GM18861 (cell line): ENCODE results near the gene GSTA2.
"Not testable (repeated sequence)": the region's sequence is repeated elsewhere in the genome, so short reads cannot be mapped to it uniquely, and the experiment has no call there.

Source experiments
- ATAC-seq: cut with Tn5 transposase; IDR thresholded peaks from one replicate; pipeline ENCODE4 v1.9.1; 2021; ENCODE audit not compliant: unreplicated experiment

GSTA2 gene

DNA sequence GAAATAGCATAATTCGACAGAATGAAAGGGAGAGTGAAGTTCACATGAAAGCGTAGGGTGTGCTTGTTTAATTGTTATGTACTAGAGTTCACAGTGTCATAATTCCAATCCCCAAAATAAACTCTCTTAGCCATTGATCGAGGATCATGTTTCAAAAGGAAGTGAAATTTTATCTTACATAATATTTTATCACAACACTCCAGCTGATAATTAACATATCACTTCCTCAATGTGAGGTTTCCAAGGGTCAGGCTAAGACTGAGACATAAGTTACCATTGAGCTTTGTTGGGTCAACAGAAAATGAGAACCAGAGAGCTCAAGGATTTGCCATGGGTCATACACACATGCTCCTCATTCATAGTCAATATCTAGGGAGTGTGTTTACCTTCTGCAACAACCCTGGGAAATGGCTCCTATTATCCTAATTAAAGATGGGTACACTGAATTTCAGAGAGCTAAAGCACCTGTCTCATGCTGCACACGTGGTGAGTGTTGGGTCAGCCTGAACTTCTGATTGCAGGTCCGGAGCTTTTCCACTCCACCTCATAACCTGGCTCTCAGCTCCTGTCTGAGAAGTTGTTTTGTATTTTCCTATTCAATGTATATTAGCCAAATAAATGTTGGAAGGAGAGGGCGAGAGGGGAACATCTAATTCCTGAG lies 3.0 kb downstream of the GSTA2 start:
- no peak for ATAC-seq

DNA sequence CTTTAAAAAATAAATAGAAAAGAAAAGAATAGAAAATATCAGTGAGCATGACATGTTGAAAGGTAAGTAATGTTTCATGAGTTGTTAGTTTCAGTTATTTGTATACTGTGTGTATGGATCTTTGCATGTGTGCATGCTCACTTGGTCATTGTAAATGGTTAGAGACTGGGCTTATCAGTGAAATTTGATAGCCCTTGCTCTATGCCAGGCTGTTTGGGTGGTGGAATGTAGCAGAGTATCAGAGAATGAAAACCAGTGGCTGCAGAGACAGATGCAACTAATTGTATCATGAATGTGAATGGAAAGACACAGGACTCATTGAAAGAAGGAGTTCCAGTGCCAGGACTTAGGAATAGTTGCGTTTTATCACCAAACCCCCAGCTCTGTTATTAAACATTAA lies 4.2 kb downstream of the GSTA2 start:
- no peak for ATAC-seq

DNA sequence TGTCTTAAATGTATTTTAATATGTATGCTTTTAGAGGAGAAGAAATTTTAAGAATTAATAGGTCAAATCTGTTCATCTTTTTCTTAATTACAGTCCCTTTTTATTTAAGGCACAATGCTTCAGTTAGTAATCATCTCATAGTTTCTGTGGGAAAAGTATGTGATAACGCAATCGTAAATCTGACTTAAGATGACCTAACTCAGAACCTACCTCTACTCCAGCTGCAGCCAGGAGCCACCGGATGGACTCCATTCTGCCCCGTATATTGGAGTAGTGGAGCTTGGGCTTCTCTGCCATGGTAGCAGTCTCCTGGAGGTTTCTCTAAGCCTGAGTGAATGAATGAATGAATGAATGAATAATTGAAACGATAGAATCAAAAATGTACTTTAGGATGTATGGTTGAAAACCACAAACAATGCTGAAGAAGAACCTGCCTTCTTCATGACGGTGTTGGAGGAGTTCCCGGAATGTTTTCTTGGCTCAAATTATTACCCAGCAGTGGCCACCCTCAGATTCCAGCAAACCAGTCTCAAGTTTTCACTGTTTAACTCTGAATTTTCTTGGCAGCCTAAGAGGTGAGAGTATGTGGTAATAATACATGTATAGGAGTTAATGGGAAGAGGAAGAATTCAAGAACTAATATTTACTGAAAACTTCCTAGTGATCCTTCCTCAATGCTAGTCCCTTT lies 5.5 kb downstream of the GSTA2 start:
- ATAC-seq = not testable (repeated sequence)

DNA sequence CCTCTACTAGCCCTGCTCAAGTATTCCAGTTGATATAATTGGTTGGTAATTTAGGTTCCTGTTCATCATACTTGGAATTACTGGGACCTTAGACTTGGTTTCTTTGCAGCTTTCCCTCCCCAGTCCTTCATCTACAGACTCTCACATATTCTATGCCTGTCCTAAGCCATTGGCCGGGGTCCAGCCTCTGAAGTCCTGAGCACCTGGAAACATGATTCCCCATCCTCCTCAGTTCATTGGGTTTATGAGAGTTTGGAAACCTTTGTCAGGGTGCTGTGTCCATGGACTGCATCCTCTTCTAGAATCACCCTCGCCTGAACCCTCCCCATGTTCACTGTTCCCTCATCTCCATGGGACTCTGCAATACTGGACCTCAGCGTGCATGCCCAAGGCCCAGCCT lies 8.8 kb downstream of the GSTA2 start:
- ATAC-seq = no peak

DNA sequence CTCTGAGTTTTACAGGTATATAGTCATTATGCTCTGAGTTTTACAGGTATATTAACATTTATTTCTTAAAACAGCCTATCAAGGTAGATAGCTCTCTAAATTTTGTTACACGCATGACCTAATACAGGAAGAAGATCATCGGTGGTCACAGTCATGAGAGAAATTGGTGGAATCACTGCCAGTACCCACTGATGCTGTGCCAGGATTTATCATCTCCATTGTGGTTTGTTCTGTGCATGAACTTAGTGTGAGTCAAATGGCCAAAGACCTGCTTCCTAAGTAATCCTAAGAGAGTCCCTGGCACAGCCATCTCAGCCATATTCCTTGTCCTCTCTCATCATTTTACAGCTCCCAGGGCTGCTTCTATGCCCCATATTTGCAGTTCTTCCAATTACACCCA lies 10.1 kb downstream of the GSTA2 start:
- not testable (repeated sequence) for ATAC-seq

DNA sequence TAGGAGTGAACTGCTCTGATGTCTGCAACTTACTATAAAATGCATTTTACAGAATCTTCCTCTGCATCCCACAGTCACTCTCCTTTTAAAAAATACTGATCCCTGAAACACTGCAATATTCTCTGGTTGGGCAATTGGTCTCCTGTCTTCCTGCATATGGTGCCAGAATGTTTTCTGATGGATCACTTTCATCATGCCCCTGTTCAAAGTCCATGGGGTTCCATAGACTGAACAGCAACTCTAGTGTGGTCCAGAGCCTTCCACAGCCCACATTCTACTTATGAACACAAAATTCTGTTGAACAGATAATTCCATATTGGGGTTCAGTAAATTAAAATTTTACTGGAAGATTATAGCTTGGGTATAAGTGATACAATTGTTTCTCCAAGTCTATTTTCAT lies 11.0 kb downstream of the GSTA2 start:
- no peak for ATAC-seq

DNA sequence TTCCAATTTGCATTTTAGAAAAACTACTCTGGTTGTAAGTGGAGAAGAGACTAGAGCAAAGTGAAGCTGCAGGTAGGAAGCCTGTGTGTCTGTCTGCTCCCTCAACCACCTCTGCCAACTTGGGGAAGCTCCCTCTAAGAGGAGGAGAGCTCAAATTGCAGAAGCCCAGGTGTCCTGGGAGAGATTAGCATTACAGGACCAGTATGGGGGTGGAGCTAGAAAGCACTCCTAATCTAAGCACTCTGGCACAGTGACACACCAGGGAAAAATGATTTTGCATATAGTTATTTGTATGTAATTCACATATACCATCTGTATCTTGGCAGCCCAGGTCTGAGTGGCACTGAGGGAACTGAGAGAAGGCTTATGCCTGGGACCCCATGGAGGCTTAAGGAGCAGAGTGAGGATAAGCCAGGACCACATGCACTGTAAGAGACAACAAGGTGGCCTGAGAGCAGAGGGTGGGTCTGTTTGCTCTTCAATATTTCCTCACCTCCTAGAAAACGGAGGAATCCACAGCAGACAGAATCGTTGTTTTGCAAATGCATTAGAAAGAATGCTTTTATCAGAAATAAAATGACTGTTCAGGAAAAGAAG lies 13.6 kb downstream of the GSTA2 start:
- ATAC-seq = no peak

DNA sequence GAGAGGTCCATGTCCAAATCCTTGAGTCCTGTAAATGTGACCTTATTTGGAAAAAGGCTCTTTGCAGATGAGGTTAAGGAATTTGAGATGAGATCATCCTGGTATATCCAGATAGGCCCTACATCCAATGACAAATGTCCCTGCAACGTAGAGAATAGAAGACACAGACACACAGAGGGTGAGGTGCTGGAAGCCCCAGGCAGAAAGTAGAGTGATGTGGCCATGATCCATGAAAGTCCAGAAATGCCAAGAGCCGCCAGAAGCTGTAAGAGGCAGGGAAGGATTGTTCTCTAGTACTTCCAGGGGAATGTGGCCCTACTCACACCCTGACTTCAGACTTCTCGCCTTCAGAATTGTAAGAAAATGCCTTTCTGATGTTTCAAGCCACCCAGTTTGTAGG lies 16.0 kb downstream of the GSTA2 start:
- ATAC-seq = not testable (repeated sequence)

DNA sequence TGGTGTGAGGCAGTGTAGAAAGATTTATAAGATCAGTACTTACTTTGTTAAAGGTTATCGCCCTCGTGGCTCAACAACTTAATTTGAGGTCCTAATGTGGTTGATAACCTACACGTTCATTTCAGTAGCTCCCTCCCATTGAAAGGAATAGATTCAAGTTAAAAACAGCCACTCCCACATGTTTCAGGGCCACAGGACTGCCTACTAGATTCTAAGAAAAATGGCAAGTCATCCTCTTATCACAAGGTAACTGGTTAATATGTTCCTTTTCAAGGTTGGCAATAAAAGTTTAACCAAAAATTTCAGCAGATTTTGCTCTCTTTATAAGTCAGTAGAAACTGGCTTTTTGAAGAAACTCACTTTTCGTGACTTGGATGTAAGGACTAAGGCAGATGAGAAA lies 17.1 kb downstream of the GSTA2 start:
- no peak for ATAC-seq

DNA sequence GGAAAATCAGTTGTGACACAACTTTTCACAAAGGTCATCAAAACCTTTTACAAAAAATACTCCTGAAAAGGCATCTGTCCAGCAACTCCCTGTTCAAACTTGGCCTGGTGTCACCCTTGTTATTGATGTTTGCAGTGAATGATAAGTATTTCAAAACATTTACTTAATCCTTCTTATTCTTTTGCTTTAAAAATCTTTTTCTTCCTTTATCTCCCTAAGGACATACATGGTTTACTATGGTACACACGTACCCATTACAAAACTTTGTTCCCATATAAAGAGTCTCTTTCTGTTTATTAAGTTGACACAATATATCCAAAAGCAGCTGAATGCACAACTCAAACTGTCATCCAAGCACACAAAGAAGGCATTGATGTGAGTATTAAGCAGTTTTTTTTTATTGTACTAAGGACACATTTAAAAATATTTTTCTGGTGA lies 17.5 kb downstream of the GSTA2 start:
- no peak for ATAC-seq

DNA sequence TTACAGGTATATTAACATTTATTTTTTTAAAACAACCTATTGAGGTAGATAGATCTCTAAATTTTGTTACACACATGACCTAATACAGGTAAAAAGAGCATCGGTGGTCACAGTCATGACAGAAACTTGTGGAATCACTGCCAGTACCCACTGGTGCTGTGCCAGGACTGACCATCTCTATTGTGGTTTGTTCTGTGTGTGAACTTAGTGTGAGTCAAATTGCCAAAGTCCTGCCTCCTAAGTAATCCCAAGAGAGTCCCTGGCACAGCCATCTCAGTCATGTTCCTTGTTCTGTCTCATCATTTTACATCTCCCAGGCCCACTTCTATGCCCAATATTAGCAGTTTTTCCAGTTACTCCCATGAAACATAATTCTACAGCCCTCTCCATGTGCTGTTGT lies 21.4 kb downstream of the GSTA2 start:
- no peak for ATAC-seq

DNA sequence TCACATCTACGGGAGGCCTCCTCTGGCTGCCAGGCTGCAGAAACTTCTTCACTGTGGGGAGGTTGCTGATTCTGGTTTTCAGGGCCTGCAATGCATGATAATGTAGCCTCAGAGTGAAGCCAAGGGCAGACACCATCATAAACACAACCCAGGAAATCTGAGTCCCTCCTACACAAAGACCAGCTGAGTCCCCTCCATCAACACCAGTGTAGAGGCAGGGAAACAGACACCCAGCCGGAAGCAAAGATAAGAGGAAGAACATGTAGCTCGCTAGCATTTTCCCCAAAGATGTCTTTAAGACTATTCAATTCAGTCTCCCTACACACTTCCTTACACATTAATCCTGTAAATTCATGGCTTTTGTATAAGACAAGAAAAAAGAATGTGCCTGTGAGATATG lies 23.6 kb downstream of the GSTA2 start:
- ATAC-seq = no peak

DNA sequence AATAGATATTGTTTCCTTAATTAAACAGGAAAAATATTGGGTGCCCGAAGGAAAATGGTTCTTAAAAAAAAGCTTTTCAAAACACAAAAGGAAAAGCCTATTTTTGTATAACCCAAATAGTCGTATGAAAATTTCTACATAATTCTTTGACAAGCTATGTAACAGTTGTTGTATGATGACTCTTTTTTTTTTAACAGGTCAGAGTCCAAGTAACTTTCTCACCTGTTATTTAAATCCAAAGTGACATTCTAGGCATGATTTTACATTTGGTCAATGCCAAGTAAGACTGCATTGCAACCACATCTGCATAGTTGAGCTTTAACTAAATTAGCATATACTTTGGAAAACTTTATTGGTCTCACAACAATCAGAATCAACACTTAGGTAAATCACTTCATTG lies 24.1 kb downstream of the GSTA2 start:
- no peak for ATAC-seq

DNA sequence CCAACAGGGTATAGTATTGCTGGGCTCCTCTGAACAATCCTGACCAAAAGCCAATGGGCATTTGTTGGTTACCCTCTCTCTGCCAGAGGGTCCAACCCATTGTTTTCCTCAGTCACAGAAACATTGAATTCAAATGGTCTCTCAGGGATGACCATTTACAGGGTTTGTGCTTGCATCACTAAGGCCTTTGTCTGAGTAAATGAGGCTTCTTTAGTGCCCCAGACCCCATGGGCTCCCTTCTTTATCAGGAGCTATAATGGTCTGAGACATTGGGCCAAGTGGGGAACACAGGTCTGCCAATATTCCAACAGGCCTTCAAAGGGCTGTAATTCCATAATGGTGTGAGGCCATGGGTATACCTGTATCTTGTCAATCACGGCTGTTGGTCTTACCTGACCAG lies 27.1 kb downstream of the GSTA2 start:
- ATAC-seq = no peak

DNA sequence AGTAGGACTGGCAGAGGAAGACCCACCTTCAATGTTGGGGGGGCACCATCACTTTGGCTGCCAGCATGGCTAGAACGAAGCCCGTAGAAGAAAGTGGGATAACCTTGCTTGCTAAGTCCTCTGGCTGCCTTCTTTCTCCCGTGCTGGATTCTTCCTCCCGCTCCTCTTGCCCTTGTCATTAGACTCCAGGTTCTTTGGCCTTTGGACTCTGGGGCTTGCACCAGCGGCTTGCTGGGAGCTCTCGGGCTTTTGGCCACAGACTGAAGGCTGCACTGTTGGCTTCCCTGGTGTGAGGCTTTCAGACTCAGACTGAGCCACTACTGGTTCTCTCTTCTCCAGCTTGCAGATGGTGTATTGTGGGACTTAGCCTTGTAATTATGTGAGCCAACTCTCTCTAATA lies 28.2 kb downstream of the GSTA2 start:
- no peak for ATAC-seq

DNA sequence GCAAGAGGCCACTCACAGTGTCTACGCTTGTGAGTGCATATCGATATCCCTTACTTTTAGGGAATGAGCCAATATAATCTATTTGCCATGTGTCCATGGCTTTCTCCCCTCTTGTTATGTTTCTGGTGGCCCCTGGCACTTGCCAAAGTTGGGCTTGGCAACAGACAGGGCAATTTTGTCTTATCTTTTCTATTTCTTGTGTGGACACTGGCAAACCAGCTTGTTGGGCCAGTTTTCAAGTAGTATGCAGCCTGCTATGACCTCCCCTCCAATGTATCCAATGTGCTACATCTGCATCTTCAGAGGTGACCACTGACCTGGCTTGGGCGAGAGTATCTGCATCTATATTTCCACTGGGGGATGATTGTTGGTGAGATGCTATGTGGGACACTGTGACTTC lies 29.2 kb downstream of the GSTA2 start:
- ATAC-seq = no peak

DNA sequence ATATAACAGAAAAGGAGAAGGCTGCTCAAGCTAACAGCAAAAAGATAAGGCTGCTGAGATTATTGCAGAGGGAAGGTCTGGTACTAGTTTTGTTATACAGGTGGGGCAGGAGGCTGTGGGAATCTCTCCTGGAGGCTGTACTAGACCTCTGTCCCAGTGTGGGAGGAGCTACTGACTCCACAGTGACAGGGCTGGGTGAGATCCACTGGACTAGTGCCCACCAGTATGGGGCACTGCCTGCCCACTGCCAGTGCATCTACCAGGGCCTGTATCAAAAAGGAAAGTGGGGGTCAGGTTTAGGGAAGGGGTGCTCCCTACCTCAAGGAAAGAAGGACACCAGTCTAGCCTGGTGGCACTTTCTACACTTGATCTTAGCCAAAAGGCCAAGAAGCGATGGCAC lies 30.1 kb downstream of the GSTA2 start:
- no peak for ATAC-seq

DNA sequence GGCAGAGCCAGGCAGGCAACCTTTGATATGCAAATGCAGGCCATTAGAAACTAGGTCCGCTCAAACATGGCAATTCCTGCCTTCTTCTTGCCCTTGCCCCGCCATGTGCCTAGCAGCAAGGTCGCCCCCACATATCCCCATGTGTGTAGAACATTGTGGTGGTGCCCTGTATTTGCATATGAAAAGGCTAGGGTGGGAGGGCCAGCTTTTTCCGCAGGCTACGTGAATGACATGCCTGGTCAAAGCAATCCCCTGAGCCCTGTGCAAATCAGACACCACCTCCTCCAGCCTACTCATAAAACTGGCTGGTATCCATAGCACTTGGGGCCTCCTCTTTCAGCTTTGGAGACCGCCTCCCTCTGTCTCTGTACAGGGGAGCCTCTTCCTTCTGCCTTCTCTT lies 31.6 kb downstream of the GSTA2 start:
- ATAC-seq = no peak

DNA sequence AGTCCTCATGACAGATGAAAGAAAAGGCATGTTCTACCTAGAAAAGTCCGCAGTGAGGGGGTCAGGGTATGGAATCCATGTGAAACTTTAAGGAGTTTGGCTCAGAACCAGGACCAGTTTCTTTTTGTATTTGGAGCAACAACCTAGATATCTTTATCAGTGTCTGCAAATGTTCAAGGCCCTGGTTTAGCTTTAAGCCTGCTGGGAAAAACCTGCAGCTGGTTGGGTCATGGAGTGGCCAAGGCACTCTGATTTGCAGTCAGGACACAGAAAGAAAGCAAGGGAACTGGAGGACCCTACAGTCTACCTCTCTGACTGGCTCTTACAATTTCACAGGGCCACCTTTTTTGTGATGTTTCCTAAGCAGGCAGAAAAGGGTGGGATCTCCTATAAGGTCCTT lies 33.7 kb downstream of the GSTA2 start:
- no peak for ATAC-seq

DNA sequence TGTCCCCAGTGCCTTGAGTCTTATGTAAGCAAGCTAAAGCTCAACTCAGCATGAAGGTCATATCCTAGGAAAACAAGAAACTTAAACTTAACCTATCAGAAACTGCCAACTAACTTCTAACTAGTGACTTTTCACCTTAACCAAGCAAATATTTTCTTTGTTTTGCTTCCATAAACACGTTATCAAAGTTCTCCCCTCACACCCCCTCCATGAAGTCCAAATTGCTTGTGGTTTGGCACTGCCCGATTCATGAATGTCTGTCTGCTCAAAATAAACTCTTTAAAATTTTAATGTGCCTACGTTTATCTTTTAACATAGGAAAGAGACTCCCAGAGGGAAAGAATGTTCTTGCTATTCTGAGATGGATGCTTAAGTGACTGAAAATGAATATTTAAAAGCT lies 34.9 kb downstream of the GSTA2 start:
- no peak for ATAC-seq

DNA sequence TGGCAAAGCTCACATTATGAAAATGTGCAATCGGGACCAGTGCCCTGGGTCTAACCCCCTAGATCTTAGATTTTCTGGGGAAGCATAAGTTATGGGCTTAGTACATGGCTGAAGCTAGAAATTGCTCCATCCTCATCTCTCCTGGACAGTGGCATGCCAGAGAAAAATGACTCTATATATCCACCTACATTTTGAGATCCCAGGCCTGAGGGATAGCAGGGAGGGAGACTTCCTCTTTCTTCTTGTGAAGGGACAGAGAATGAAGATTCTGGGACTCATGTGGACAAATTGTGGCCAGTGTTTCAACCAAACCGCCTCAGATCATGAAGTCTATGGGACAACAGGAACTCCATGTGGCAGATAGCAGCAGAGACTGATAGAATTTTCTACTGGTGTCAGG lies 35.4 kb downstream of the GSTA2 start:
- ATAC-seq = no peak

DNA sequence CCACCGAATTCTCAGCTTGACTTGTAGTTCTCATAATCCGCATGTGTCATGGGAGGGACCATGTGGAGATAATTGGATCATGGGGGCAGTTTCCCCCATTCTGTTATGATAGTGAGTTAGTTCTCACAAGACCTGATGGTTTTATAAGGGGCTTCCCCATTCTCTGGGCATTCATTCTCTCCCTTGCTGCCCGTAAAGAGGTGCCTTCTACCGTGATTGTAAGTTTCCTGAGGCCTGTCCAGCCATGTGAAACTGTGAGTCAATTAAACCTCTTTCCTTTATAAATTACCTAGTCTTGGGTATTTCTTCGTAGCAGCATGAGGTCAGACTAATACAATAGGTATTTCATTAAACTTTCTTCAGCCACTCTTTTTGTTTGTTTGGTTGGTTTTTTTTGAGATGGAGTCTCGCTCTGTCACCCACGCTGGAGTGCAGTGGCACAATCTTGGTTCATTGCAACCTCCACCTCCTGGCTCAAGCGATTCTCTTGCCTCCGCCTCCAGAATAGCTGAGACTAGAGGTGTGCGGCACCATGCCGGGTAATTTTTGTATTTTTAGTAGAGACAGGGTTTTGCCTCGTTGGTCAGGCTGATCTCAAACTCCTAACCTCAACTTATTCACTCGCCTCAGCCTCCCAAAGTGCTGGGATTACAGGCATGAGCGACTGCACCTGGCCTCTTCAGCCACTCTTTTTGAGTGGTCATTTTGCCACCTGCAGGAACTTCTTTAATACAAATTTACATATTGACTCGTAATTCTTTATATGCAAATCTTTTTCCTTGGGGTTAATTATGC lies 36.3 kb downstream of the GSTA2 start:
- ATAC-seq = no peak
